ENCODE results near the gene BEX1.

BEX1 gene

DNA sequence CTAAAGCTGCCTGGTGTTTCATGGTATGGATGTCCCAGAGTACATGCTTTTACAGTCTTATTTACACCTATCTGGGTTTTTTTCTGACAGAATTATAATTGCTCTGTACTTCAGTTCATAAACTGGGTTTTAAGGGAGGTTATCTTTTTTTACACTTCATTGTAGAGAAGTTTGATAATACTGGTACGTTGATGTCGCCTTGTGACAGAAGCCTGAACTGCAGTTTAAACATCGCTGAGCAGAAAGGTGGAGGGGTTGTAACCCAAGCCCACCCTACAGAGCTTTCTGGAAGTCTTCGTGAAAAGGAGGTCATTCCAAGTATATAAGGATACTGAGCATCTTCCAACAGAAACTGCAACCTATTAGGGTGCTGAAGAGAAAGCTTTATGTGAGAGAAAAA is 46.4 kb downstream of the BEX1 start:
- H3K36me3 ChIP-seq (ENCODE audit: control insufficient read depth in 1 of 2, insufficient read depth in 2 of 2, low read length in 2 of 2) = no peaks in the 10 kb centered on the region
- no peaks in the 10 kb centered on the region for H3K4me1 ChIP-seq (ENCODE audit: control insufficient read depth in 1 of 2, insufficient read depth in 2 of 2, low read length in 2 of 2)
- no peak overlapping the region for H3K9ac ChIP-seq (ENCODE audit: low read depth in 1 of 2, low read length in 2 of 2)
- H3K27me3 ChIP-seq (ENCODE audit: control insufficient read depth in 1 of 2, insufficient read depth in 2 of 2, low read length in 2 of 2) = no peaks in the 10 kb centered on the region
- no peaks in the 10 kb centered on the region for H3K9me3 ChIP-seq (ENCODE audit: control insufficient read depth in 1 of 2, low read length in 2 of 2)
- no peak overlapping the region for H3K4me3 ChIP-seq (ENCODE audit: low read depth in 1 of 2, low read length in 2 of 2)
- no peak overlapping the region for H3K27ac ChIP-seq (ENCODE audit: low read depth, low read length)

DNA sequence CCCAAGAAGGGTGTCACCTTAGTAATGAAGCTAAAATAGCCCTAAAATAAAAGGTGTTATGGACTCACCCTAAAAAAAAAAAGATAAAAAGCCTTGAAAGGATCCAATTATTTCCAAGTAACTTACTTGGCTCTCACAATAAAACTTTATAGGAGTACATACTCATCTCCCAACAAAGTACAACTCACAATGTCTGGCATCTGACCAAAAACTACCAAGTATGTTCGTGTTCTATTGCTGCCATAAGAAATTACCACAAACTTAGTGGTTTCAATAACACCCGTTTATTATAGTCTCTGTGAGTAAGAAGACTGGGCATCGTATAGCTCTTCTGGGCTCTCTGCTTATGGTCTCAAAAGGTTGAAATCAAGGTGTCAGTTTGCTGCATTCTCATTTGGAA is 51.0 kb downstream of the BEX1 start:
- no peak overlapping the region for H3K9ac ChIP-seq (ENCODE audit: low read depth in 1 of 2, low read length in 2 of 2)
- H3K9me3 ChIP-seq (ENCODE audit: control insufficient read depth in 1 of 2, low read length in 2 of 2) = no peaks in the 10 kb centered on the region
- H3K27me3 ChIP-seq (ENCODE audit: control insufficient read depth in 1 of 2, insufficient read depth in 2 of 2, low read length in 2 of 2) = no peaks in the 10 kb centered on the region
- H3K27ac ChIP-seq (ENCODE audit: low read depth, low read length) = no peak overlapping the region
- no peaks in the 10 kb centered on the region for H3K36me3 ChIP-seq (ENCODE audit: control insufficient read depth in 1 of 2, insufficient read depth in 2 of 2, low read length in 2 of 2)
- no peaks in the 10 kb centered on the region for H3K4me1 ChIP-seq (ENCODE audit: control insufficient read depth in 1 of 2, insufficient read depth in 2 of 2, low read length in 2 of 2)
- no peak overlapping the region for H3K4me3 ChIP-seq (ENCODE audit: low read depth in 1 of 2, low read length in 2 of 2)
